PFSK-1 (cell line): Measurements from ENCODE around the gene GRM1.

Source experiments
- FOXP2 ChIP-seq: optimal IDR thresholded peaks from 2 replicates; pipeline ENCODE3; 2011; ENCODE audit warnings: borderline replicate concordance, control low read depth, inconsistent platforms; ENCODE audit not compliant: insufficient read depth; ENCODE audit errors: extremely low read length, extremely low read depth
- POLR2AphosphoS5 ChIP-seq: IDR thresholded peaks from 2 replicates; pipeline ENCODE4 v1.6.1; 2012; ENCODE audit warnings: low read depth, mild to moderate bottlenecking, control low read depth, low read length, moderate library complexity
- REST ChIP-seq, 2 experiments: IDR thresholded peaks; 2 replicates each; pipeline versions ENCODE4 v1.6.1 to v1.8.0; 2011 to 2012; ENCODE audit warnings: low read depth in 2 of 2, low read length in 2 of 2, control low read depth in 1 of 2, inconsistent platforms in 1 of 2, mild to moderate bottlenecking in 1 of 2, moderate library complexity in 1 of 2; ENCODE audit not compliant: insufficient read depth in 1 of 2
- SIN3A ChIP-seq: IDR thresholded peaks from 2 replicates; pipeline ENCODE4 v1.6.1; 2012; ENCODE audit warnings: mild to moderate bottlenecking, low read length, moderate library complexity, borderline replicate concordance; ENCODE audit not compliant: insufficient read depth
- TAF1 ChIP-seq: IDR thresholded peaks from 2 replicates; pipeline ENCODE4 v1.6.1; 2012; ENCODE audit warnings: low read length, control low read depth, borderline replicate concordance; ENCODE audit not compliant: insufficient read depth

Gene GRM1

GRCh38 chr6:146092961-146093686 is 64.3 kb downstream of the GRM1 start:
- TF ChIP-seq POLR2AphosphoS5 (no peak), SIN3A (no peak), REST (IDR thresholded peaks at IDR 0.05; ENCODE audit: insufficient read depth in 1 of 2, low read depth in 2 of 2, low read length in 2 of 2) (no peak), TAF1 (no peak), FOXP2 (no peak)

GRCh38 chr6:146095481-146095880 is 66.6 kb downstream of the GRM1 start:
- TF ChIP-seq SIN3A: no peak
- TF ChIP-seq REST (IDR thresholded peaks at IDR 0.05; ENCODE audit: insufficient read depth in 1 of 2, low read depth in 2 of 2, low read length in 2 of 2): no peak
- TF ChIP-seq POLR2AphosphoS5: no peak
- no peak for TF ChIP-seq FOXP2
- no peak for TF ChIP-seq TAF1

GRCh38 chr6:146097586-146097985 is 68.7 kb downstream of the GRM1 start:
- TF ChIP-seq TAF1 (no peak), POLR2AphosphoS5 (no peak), FOXP2 (no peak), REST (IDR thresholded peaks at IDR 0.05; ENCODE audit: insufficient read depth in 1 of 2, low read depth in 2 of 2, low read length in 2 of 2) (no peak), SIN3A (no peak)

DNA sequence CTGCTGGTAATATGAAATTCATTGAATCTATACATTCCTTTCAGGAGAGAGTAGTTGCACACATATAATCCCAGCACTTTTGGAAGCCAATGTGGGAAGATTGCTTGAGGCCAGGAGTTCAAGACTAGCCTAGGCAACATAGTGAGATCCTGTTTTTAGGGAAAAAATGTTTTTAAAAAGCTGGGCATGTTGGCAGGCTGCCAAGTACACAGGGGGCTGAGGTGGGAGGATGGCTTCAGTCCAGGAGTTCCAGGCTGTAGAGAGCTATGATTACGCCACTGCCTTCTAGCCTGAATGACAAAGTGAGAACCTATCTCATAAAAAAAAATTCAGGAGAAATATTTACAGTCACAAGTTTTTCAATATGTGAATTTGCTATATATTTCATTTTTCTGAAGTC is 71.9 kb downstream of the GRM1 start:
- TF ChIP-seq POLR2AphosphoS5: no peak
- no peak for TF ChIP-seq SIN3A
- TF ChIP-seq TAF1: no peak
- TF ChIP-seq REST (IDR thresholded peaks at IDR 0.05; ENCODE audit: insufficient read depth in 1 of 2, low read depth in 2 of 2, low read length in 2 of 2): no peak
- no peak for TF ChIP-seq FOXP2
